ENCODE data around the gene TCFL5.

Gene TCFL5

GRCh38 chr20:62818592-62819493 is 42.8 kb downstream of the TCFL5 start:
- H3K27ac Mint-ChIP-seq = no peak overlapping the region

GRCh38 chr20:62817975-62818591 is 43.5 kb downstream of the TCFL5 start:
- Mint-ChIP-seq H3K36me3 (ENCODE audit: low read depth) (peaks cover 13% of the 10 kb centered on the region), H3K27me3 (peaks cover 67% of the 10 kb centered on the region), H3K27ac (no peak overlapping the region), H3K4me3 (no peak overlapping the region), H3K4me1 (ENCODE audit: low read depth) (peaks cover 27% of the 10 kb centered on the region), H3K9me3 (no peaks in the 10 kb centered on the region)
- intact Hi-C loops (cut with micrococcal nuclease) = no loop called here

More at GRCh38 chr20:62818592-62819493, 42.8 kb downstream of the TCFL5 start:
- peaks cover 27% of the 10 kb centered on the region for H3K4me1 Mint-ChIP-seq (ENCODE audit: low read depth)
- intact Hi-C loops (cut with micrococcal nuclease) = no loop called here
- H3K9me3 Mint-ChIP-seq = no peaks in the 10 kb centered on the region
- H3K27me3 Mint-ChIP-seq = peaks cover 63% of the 10 kb centered on the region
- H3K4me3 Mint-ChIP-seq = no peak overlapping the region
- peaks cover 7% of the 10 kb centered on the region for H3K36me3 Mint-ChIP-seq (ENCODE audit: low read depth)

- H3K27me3 Mint-ChIP-seq = peaks cover 75% of the 10 kb centered on the region
- H3K4me1 Mint-ChIP-seq (ENCODE audit: low read depth) = peaks cover 35% of the 10 kb centered on the region
- H3K4me3 Mint-ChIP-seq = peak within 1 kb of the TSS; percentile 46
- no peak within 1 kb of the TSS for H3K27ac Mint-ChIP-seq
- no peaks in the 10 kb centered on the region for H3K9me3 Mint-ChIP-seq
- intact Hi-C loops (cut with micrococcal nuclease) = no loop called here
- H3K36me3 Mint-ChIP-seq (ENCODE audit: low read depth) = peaks cover 22% of the 10 kb centered on the region
Measured at GRCh38 chr20:62816884-62817873, 44.4 kb downstream of the TCFL5 start, which contains the start of gene COL9A3. COL9A3 (plus strand) TSS chr20:62817050; CDS start chr20:62817065, 15 bp downstream.

GRCh38 chr20:62816031-62816883 is 45.4 kb downstream of the TCFL5 start:
- Mint-ChIP-seq H3K4me3 (peak overlapping the region; percentile 46), H3K36me3 (ENCODE audit: low read depth) (peaks cover 31% of the 10 kb centered on the region), H3K27ac (no peak overlapping the region), H3K4me1 (ENCODE audit: low read depth) (peaks cover 44% of the 10 kb centered on the region), H3K9me3 (no peaks in the 10 kb centered on the region), H3K27me3 (peaks cover 77% of the 10 kb centered on the region)
- intact Hi-C loops (cut with micrococcal nuclease) = no loop called here

GRCh38 chr20:62815066-62815991 is 46.3 kb downstream of the TCFL5 start:
- H3K4me3 Mint-ChIP-seq = peak overlapping the region; percentile 9
- H3K4me1 Mint-ChIP-seq (ENCODE audit: low read depth) = peaks cover 53% of the 10 kb centered on the region
- H3K9me3 Mint-ChIP-seq = no peaks in the 10 kb centered on the region
- peaks cover 40% of the 10 kb centered on the region for H3K36me3 Mint-ChIP-seq (ENCODE audit: low read depth)
- peaks cover 74% of the 10 kb centered on the region for H3K27me3 Mint-ChIP-seq
- no peak overlapping the region for H3K27ac Mint-ChIP-seq
- intact Hi-C loops (cut with micrococcal nuclease) = no loop called here

GRCh38 chr20:62814709-62815065 is 46.9 kb downstream of the TCFL5 start:
- peaks cover 56% of the 10 kb centered on the region for H3K4me1 Mint-ChIP-seq (ENCODE audit: low read depth)
- intact Hi-C loops (cut with micrococcal nuclease) = no loop called here
- H3K4me3 Mint-ChIP-seq = no peak overlapping the region
- no peak overlapping the region for H3K27ac Mint-ChIP-seq
- H3K27me3 Mint-ChIP-seq = peaks cover 67% of the 10 kb centered on the region
- H3K36me3 Mint-ChIP-seq (ENCODE audit: low read depth) = peaks cover 47% of the 10 kb centered on the region
- H3K9me3 Mint-ChIP-seq = no peaks in the 10 kb centered on the region

- H3K27me3 Mint-ChIP-seq = peaks cover 62% of the 10 kb centered on the region
Measured at GRCh38 chr20:62814060-62814708, 47.4 kb downstream of the TCFL5 start.

GRCh38 chr20:62813588-62813987 is 48.0 kb downstream of the TCFL5 start:
- Mint-ChIP-seq H3K36me3 (ENCODE audit: low read depth) (peaks cover 58% of the 10 kb centered on the region), H3K4me1 (ENCODE audit: low read depth) (peaks cover 61% of the 10 kb centered on the region), H3K9me3 (no peaks in the 10 kb centered on the region), H3K27ac (no peak overlapping the region), H3K27me3 (peaks cover 56% of the 10 kb centered on the region), H3K4me3 (no peak overlapping the region)
- intact Hi-C loops (cut with micrococcal nuclease) = no loop called here

More at GRCh38 chr20:62814060-62814708, 47.4 kb downstream of the TCFL5 start:
- intact Hi-C loops (cut with micrococcal nuclease) = no loop called here
- Mint-ChIP-seq H3K36me3 (ENCODE audit: low read depth) (peaks cover 52% of the 10 kb centered on the region), H3K9me3 (no peaks in the 10 kb centered on the region), H3K4me1 (ENCODE audit: low read depth) (peaks cover 61% of the 10 kb centered on the region), H3K4me3 (no peak overlapping the region), H3K27ac (no peak overlapping the region)

GRCh38 chr20:62812907-62813200 is 48.8 kb downstream of the TCFL5 start:
- H3K27ac Mint-ChIP-seq = no peak overlapping the region
- no peak overlapping the region for H3K4me3 Mint-ChIP-seq
- peaks cover 65% of the 10 kb centered on the region for H3K36me3 Mint-ChIP-seq (ENCODE audit: low read depth)
- intact Hi-C loops (cut with micrococcal nuclease) = no loop called here
- H3K9me3 Mint-ChIP-seq = no peaks in the 10 kb centered on the region
- H3K27me3 Mint-ChIP-seq = peaks cover 49% of the 10 kb centered on the region
- H3K4me1 Mint-ChIP-seq (ENCODE audit: low read depth) = peaks cover 66% of the 10 kb centered on the region

GRCh38 chr20:62812181-62812906 is 49.3 kb downstream of the TCFL5 start:
- H3K4me3 Mint-ChIP-seq = no peak overlapping the region
- peaks cover 71% of the 10 kb centered on the region for H3K4me1 Mint-ChIP-seq (ENCODE audit: low read depth)
- peaks cover 45% of the 10 kb centered on the region for H3K27me3 Mint-ChIP-seq
- no peak overlapping the region for H3K27ac Mint-ChIP-seq
- H3K36me3 Mint-ChIP-seq (ENCODE audit: low read depth) = peaks cover 70% of the 10 kb centered on the region
- no peaks in the 10 kb centered on the region for H3K9me3 Mint-ChIP-seq
- intact Hi-C loops (cut with micrococcal nuclease) = no loop called here

- Mint-ChIP-seq H3K4me3 (peak overlapping the region; percentile 20), H3K27me3 (peaks cover 45% of the 10 kb centered on the region), H3K9me3 (no peaks in the 10 kb centered on the region), H3K36me3 (ENCODE audit: low read depth) (peaks cover 76% of the 10 kb centered on the region), H3K27ac (no peak overlapping the region), H3K4me1 (ENCODE audit: low read depth) (peaks cover 78% of the 10 kb centered on the region)
- intact Hi-C loops (cut with micrococcal nuclease) = no loop called here
Measured at GRCh38 chr20:62811720-62812119, 49.9 kb downstream of the TCFL5 start.
